HG03060 (cell line): ENCODE results near the gene C1QTNF4.
"Not testable (repeated sequence)": the region's sequence is repeated elsewhere in the genome, so short reads cannot be mapped to it uniquely, and the experiment has no call there.

Experiments
- ATAC-seq: cut with Tn5 transposase; IDR thresholded peaks from one replicate; pipeline ENCODE4 v1.9.1; 2021; ENCODE audit warnings: low read depth, moderate number of reproducible peaks; ENCODE audit not compliant: unreplicated experiment

Gene C1QTNF4

DNA sequence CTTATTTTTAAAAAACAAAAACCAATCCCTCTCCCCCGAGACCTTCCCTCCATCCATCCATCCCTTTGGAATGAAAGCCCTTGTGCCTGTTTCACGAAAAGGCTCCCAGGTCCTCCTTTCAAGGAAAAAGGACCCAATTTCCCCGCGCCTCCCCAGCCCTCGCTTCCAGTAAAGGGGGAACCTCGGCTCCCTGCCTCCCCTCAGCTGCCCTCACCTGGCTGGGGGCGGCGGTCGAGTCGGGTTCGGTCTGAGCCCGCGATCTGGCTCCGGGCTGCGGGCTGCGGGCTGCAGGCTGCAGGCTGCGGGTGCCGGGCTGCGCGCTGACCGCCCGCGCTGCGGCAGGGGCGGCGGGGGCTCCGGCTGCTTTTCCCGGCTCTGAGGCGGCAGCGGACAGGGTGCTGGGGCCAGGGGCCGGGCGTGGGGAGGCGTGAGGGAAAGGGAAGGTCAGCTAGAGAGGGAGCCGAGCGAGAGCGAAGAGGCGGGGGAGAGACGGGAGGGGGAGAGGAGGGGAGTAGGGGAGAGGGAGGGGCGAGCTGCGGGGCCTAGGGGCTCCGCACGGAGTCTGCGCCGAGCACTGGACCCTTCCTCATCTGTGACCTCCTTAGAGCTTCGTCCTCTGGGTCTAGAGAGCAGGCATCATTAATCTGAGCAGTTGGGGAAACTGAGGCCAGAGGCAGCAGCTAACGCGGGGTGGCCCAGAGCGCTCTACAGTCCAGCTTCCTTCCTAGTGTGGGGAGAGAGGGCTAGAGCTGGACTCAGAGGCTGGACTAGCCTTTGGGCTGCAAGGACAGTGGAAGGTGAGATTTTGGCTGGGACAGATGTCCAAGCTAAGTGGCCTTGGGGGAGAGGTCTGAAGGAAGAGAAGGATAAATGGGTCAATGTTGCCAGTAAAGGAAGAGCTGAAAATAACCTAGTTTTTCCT is at the start of gene C1QTNF4:
Gene C1QTNF4, minus strand, starts transcription at position 478 of the 922 bp plus-strand sequence. CDS start 3,601 bp downstream, outside the sequence.
- no peak for ATAC-seq

DNA sequence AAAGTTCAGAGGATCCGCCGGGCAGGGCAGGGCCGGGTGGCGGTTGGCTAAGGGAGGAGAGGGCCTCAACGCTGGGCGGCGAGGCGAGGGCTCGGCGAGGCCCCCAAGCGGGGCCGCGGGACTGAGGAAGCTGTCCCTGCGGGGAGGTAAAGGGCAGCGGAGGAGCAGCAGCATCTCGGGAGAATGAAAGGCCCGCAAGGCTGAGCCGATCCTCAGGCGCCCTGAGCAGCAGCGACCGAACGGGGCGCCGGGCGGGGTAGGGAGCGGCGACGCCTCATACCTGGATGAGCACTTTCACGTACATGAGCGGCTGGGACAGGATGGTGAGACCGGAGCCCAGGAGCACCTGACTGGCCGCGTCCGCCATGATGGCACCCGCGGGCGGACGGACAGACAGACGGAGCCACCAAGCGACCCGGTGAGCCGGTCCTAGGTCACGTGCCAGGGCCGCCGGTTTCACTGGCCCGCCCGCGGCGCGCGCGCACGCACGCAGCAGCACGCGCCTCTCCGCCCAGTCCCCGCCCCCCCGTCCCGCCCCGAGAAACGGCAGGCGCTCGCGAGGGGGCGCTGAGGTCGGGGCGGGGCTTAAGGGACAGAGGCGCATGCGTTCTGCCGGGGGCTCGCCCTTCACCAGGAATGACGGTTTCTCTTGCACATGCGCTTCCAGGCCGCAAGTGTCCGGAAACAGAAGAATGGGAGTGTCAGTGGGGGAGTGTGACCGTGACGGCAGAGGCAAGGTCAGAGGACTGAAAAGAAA is 48.1 kb upstream of the C1QTNF4 start, which contains the start of gene MTCH2:
Gene MTCH2, minus strand, starts transcription at position 461 of the 757 bp plus-strand sequence. Its CDS starts 94 bp downstream, at position 367.
- ATAC-seq = peak; percentile 90

DNA sequence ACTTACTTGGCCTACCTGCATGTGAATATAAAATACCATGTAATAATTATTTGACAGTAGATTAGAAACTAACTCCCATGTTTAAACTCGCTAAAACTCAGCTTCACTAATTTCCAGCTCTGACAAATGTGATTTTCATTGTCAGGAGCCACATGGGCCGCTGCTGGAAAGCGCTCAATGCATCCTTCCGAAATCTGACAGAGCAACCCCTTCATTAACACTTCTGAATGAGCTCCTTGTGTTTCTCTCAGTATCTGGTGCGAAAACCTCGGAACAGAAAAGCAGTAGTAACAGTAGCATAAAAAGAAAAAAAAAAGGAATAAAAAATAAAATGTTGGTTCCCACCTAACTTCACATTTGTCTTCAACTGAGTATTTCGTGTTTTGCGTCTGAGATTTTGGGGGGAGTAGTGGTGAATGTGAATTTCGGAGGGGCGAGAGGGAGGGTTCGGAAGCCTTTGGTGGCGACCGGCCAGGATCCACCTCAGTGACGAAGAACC is 47.4 kb upstream of the C1QTNF4 start:
- no peak for ATAC-seq

DNA sequence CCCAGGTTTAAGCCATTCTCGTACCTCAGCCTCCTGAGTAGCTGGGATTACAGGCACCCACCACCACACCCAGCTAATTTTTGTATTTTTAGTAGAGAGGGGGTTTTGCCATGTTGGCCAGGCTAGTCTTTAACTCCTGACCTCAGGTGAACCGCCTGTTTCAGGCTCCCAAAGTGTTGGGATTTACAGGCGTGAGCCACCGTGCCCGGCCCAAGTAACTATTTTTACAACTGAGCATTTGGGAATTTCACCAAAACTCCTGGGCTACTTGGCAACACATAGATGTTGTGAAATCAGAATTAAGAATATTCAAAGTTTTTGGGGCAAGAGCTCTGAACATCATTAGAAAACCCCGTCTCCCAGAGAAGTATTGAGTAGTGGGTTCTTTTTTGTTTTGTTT is 46.3 kb upstream of the C1QTNF4 start:
- not testable (repeated sequence) for ATAC-seq

DNA sequence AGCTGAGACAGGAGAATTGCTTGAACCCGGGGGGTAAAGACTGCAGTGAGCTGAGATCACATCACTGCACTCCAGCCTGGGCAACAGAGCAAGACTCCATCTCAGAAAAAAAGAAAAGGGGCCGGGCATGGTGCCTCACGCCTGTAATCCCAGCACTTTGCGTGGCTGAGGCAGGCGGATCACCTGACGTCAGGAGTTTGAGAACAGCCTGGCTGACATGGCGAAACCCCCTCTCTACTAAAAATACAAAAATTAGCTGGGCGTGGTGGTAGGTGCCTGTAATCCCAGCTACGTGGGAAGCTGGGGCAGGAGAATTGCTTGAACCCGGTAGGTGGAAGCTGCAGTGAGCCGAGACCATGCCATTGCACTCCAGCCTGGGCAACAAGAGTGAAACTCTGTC is 42.1 kb upstream of the C1QTNF4 start:
- not testable (repeated sequence) for ATAC-seq

DNA sequence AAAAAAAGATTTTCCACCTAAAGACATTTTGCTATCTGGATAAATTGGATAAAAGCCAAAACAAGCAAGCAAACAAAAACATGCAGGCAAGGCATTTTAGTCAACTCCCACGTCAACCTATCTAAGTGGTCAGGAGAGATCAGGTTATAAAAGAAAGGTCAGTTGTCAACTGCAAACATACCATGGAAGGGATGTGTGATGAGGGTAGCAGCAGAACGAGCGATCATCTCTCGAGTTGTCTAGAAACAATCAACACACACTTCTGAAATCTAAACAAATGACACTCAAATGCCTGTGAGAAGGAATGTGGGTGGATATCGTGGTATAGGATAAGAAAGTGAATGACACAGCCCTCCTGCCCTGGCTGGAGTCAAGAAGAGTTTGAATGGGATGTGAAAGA is 37.3 kb upstream of the C1QTNF4 start:
- no peak for ATAC-seq

DNA sequence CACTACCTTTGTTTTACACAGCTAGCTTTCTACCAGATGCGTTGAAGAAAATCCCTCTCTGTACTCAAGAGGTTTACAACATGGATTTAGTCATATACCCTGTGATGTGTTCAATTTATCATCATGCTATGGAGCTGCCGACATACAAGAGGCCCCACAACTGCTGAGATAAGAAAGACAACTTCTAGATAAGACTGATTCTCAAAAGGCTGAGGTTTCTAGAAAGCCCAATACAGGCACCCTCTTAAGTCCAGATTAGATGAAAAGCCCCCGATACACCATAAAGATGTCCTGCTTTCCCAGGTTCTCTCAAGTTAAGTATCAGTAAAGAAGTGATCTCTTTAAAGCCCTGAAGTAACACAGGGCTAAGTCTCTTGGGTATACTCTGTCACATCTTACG is 33.8 kb upstream of the C1QTNF4 start:
- no peak for ATAC-seq

DNA sequence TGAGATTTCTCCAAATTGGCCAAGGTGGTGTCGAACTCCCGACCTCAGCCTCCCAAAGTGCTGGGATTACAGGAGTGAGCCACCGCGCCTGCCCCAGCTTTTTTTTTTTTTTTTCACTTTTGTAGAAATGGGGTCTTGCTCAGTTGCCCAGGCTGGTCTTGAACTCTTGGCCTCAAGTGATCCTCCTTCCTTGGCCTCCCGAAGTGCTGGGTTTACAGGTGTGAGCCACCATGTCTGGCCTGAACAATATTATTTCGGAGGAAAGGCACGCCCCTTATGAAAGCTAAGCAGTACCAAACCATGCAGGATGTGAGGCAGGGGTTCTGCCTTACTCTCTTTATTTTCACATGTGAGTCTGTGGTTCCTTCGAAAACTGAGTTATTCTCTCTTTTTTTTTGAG is 32.0 kb upstream of the C1QTNF4 start:
- no peak for ATAC-seq

DNA sequence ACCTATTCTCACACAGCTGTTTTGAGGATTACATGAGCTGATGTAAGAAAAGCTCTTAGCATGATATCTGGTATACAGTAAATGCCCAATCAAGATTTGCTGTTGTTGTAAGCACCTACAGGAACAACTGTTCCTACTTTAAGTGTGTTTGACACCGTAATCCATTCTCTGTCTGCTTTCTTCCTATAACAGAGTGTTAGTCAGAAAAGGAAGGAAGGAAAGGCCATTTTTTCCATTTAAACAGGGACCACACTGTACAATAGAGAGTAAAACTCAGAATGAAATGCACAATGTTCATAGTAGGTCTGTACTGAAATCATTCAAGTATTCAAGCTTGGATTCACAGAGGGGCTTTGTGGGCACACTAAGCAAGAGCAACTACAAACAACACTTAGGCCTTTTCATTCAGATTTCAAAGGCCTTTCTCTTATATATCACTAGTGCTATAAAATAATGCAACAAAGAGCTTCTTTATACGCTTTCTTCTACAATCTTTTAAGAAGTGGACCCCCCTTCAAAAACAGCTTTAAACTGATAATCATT is 26.7 kb upstream of the C1QTNF4 start:
- ATAC-seq = no peak

DNA sequence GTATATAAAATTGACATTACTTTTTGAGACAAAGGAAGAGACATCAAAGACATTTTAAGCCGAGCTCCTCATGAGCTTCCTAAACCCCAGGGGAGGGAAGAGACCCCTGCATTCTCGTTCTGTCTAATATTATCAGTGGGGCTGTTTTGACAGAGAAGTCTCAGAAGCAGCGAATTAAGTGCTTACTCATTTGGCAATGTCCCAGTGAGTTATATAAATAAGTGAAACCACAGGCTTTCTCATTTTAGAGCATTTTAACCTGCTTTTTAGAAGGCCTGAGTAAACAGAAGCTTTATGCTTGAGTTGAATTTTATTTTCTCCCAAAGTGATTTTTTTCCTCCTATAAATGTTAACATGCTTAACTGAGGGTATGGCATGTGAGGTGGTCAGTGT is 23.2 kb upstream of the C1QTNF4 start:
- no peak for ATAC-seq

DNA sequence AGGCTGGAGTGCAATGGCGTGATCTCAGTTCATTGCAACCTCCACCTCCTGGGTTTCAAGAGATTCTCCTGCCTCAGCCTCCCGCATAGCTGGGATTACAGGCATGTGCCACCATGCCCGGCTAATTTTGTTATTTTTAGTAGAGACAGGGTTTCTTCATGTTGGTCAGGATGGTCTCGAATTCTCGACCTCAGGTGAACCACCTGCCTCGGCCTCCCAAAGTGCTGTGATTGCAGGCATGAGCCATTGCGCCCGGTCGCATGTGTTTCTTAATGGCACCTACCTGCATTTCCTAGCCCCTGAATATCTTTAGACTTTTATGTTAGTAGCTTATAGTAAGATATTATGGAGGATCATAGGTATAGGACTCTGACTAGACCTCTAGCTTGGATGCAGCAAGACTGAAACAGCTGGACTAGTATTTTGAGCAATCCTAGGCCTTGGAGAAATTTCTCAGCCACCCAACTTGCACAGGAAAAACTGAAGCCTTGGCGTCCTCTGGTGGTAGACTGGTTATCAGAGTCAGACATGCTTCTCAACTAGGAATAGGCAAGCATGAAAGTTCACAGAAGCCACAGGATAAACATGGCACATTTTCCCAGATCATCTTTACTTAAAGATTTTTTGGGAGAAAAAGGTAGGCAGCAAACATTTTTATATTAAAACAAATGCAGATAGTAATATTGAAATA is 22.7 kb upstream of the C1QTNF4 start:
- ATAC-seq = no peak

DNA sequence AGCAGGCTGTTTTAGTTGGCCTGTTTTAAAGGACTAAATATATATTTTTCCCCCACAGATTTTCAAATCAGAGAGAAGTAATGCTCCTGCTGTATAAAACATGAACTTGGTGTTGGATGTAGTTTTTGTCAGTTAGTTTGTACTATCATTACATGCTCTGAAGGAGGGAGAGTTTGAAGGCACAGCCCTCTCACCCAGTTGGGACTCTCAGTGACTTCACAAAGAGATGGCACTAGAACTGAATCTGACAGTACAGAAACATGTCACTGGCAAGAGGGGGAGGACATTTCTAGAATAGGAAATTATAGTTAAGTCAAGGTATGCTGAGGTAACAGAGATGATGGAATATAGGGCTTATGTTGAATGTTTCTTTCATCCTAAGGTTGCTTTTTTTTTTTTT is 21.0 kb upstream of the C1QTNF4 start:
- no peak for ATAC-seq

DNA sequence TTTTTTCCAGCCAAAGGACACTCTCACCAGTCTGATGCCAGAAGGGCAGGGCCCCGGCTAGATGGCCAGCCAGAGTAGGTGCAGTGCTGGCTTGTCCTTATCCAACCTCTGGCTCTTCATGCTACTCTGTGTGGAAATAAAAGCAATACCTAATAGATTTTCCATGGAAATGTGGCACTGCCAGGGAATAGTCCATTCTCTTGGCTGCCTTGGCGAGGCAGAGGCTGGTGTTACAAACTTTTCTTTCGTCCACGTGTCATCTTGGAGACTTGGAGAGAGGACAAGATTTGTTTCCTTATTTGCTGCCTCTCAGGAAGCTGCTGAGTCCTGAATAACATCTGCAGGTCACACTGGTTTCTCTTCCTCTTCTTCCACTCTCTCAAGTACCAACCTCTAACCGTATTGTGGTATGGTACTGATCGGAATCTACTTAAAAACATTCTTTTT is 17.2 kb upstream of the C1QTNF4 start:
- no peak for ATAC-seq

DNA sequence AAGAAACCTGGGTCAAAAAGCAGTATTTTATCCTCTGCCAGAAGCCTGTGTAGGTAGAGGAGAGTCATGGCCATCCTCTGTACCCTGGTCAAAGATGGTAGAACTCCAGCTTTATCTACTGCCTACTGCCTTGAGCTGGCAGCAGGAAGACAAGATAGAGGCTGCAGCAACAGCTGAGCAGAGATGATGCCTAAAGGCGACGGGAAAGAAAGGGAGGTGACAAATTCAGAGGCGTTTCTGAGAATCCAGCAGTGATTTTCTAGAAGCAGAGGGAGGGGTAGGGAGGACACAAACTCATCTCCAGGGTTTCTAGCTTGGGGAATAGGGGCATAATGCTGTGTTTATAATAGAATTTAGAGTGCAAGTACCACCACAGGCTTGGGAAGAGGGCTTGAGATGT is 15.5 kb upstream of the C1QTNF4 start:
- no peak for ATAC-seq

DNA sequence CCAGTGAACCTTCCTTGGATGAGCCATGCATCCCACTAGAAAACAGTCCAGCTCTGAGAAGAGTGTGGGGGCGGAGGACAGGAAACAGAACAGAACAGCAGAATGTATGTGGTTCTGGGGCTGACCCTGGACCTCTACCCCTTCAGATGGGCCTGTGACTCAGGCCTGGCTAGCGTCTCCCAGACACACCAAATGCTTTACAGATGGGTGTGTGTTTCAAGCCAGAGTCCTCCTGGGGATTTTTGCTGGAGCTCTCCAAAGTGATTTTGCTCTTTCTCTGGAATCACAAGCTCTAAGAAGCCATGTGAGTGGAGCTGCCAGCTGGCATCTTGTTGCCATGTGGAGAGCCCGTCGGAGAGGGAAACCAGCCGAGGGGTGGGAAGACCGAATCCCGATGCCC is 13.2 kb upstream of the C1QTNF4 start:
- no peak for ATAC-seq

DNA sequence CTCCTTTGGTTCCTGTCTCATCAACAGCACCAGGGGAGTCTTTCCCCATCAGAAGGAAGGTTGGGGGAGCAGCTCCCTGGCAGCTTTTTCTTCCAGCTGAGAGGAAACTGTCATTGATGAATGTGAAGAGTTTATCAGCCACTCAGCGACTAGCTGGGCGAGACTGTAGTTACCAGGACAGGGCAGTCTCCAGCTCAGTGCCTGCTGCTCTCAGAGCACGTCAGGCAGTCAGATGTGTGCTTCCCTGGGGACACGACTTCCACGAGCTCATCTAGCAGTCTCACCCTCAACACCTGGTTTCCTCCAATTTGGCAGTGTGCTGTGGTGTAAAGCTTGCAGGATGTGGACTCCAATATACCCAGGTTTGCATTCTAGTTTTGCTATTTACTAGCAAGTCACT is 12.5 kb upstream of the C1QTNF4 start:
- no peak for ATAC-seq

DNA sequence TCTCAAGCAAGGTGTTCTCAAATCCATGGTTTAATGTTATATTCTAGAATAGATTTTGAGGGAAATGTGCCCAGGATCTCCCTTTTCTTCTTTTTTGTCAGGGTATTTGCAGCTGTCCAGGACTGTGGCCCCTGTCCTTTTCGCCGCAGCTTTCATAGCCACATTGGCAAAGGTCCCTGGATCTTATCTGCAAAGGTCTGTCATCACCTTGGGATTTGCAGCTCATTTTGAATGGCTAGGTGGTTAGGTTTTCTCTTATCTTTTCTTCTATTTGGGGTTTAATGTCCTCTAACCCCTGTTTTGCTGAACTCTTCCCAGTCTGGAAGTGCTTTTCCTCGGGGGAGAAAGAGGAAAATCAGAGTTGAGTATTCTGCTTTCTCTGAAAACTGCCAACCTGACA is 11.7 kb upstream of the C1QTNF4 start:
- no peak for ATAC-seq

DNA sequence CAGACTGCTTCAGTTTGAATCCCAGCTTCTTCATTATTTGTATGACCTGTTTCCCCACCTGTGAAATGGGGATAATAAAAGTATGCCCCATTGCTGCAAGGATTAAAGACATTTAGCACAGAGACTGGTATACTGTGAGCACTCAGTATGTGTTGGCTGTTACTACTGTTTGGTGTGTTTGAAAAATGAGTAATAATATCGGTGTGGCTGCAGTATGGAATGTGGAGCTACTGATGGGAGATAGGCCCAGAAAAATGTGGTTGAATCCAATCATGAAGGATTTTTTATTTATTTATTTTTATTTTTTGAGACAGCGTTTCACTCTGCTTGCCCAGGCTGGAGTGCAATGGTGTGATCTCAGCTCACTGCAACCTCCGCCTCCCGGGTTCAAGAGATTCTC is 9.1 kb upstream of the C1QTNF4 start:
- no peak for ATAC-seq

DNA sequence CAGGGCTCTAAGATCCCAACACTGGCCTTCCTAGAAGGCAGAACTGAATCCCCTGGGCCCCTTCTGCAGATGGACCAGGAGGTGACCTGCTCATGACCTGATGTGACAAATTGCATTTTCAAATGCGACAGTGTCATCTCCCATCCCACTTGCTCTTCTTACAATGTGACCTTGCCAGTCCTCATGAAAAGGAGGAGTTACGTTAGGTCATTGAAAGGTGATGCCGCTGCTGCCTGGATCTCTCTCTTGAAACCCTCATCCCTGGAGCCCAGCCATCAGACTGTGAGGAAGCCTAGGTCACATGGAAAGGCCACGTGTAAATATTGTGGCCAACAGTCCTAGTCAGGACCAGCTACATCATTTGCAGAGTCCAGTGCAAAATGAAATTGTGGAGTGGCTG is 5.7 kb upstream of the C1QTNF4 start:
- ATAC-seq = no peak

DNA sequence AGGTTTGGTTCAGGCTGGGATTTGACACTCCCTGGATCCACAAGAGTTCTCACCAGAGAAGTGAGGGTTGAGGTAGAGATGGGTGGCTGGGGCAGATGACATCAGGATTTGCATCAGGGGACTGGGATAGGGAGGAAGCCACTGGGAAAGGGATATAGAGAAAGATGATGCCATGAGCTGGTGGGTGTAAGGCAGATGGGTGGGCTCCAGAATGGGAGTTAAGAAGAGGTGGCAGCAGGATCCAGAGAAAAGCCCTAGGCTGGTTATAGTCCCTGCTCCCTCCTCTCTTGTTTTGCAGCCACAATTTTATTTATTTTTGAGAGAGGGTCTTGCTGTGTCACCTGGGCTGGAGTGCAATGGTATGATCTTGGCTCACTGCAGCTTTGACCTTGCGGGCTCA is 1.8 kb upstream of the C1QTNF4 start:
- ATAC-seq = no peak
